Measurements from ENCODE around the gene LSS.
A peak's percentile ranks its signal among the peaks of the same experiment; 100 is the strongest.

The LSS gene

GRCh38 chr21:46228345-46229051 lies at the start of gene LSS:
Gene LSS, minus strand, starts transcription at chr21:46228774. Its CDS starts 29 bp downstream, at chr21:46228745.
- DNase-seq = peak; percentile 90

DNA sequence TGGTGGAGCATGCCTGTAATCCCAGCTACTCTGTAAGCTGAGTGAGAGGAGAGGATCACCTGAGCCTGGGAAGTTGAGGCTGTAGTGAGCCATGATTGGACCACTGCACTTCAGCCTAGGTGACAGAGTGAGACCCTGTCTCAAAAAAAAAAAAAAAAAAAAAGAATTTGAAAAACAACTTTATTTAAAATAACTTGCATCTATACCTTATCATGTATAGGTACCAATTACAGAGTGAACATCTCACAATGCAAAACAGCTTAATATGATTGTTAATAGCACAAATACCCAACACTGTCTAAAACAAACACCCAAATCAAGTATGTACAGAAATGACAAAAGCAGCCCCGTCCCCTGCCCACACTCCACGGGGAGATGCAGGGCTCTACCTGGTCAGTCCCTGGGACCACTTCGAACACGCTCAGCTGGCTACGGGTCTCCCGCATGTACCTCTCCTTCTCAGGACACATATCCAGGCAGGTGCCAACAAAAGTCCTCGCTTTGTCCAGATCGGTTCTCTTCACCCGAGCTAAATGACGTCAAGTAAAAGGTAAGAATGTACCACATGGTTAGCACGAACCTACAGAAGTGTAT lies 46.3 kb upstream of the LSS start:
- no peak for DNase-seq

DNA sequence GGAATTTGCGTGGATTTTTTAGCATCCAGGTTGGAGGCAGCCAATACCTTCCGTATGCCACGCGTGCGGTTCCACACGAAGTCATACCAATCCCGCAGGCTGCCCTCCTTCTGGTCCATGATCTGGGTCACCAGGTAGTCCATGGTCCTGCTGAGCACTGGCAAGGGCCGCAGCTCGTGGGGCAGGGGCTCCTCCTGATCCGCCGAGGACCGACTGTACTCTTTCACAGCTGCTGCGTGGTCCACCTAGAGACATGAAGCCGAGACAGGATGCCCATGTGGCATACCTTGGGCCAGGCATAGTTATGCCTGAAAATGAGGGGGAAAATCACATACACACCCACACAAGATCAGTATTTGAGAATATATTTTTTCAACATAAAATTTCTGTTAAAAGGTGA lies 44.8 kb upstream of the LSS start:
- no peak for DNase-seq

- DNase-seq = no peak
Observed at GRCh38 chr21:46269466-46269865, 40.9 kb upstream of the LSS start.

GRCh38 chr21:46268371-46268770 lies 39.8 kb upstream of the LSS start:
- peak; percentile 2 for DNase-seq

DNA sequence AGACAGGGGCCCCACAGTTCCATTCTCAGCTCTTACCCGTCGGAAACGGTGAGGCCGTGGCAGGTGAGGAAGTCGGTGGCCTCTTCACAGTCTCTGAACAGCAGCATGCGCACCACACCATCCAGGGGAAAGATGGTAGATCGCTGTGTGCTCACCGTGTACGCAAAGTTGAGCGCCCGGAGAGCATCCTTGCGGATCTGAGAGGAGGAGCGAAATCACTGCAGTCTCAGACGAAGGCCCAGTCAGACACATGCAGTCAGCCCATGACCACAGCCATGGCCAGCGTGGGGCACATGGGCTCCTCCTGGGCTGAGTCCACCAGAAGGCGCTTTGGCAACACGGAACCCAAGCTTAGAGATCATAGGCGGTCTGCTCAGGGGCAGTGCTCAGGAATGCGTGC lies 38.4 kb upstream of the LSS start:
- DNase-seq = no peak

DNA sequence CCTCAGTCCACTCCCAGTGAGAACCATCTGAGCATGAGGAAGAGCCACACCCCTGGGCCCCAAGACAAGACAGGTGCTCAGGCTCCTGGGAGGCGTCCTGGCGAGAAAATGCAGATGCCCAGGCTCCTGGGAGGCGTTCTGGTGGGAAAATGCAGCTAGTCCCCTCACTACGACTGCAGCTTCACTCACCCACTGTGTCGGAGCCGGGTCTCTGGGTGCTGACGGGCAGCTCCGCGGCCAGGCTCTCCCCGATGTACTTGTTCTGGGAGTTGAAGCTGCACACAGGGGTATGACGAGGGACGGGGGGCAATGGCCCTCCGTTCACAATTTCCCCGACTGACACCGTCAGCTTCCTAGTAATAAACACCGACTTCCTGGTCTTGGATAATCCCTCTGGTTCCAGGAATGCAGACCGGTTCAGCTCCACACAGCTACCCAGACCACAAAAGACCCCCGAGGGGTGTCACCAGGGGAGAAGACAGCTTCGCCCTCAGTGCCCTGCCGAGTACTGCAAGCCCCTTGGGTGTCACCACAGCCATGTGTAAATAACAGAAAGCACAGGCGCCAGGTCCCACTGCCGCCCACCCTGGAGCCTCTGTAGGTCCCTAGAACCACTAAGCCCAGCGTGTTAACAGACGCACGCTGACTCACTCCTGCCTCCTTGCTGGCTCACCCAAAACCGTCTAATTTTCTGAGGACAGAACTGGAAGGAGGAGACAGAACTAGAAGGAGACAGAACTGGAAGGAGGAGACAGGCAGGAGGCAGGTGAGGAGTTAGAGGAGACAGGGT lies 37.4 kb upstream of the LSS start:
- DNase-seq = no peak

DNA sequence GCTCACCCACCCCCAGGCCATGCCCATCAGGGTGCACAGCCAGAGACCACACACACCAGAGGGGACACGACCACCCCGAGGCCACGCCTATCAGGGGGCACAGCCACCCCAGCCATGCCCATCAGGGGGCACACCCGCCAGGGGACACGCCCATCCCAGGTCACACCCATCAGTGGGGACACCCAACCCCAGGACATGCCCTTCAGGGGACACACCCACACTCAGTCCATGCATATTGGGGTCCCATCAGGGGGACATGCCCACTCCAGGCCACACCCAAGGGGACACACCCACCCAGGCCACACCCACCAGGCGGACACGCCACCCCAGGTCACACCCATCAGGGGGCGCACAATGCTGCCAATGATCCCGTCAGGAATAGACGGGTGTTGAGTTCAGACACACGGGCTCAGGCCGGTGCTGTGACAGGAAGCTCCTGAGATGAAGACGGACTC lies 36.1 kb upstream of the LSS start:
- no peak for DNase-seq

GRCh38 chr21:46264046-46264689 lies 35.6 kb upstream of the LSS start:
- DNase-seq = no peak

- DNase-seq = no peak
Observed at GRCh38 chr21:46256501-46256994, 28.0 kb upstream of the LSS start.

DNA sequence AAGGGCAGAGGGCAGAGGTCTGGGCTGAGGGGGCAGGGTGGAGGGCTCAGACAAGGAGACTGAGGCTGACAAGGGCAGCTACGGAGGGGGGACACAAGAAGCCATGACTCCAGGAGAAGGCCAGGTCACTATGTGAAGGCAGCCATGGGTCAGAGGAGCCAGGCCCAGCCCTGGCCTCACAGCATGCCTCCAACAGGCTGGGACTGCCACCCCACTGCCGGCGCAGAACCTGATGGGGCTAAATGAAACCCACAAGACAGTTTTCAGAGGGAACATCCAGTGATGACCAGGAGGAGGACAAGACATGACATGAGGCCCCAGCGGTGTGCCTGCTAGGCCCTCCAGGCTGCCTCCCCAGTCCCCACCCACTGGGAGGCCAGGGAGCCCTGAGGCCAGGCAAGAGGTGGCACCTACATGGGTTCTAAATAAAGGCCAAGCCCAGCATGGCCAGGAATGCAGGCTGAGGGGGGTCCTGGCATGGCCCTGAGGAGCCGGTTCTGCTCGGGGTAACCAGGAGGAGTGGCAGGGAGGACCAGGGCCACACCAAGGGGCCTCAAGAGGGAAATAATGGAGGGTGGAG lies 27.3 kb upstream of the LSS start:
- DNase-seq = no peak

DNA sequence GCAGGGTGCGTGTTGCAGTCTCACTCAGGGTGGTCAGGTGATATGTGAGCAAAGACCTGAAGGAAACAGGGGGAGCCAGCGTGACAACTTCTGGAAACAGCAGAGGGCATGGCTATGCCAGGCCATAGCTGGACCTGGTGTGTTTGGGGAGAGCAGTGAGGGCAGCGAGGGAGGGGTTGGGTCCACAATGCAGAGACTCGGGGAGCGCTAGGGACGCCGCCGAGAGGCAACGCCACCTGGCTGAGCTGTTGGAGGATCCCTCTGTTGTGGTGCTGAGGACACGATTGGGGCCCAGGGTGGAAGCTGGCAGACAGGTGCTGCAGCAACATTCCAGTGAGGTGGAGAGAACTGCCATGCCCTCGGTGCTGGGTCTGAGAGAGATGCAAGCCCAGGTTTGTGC lies 26.6 kb upstream of the LSS start:
- no peak for DNase-seq

GRCh38 chr21:46254208-46254975 lies 25.8 kb upstream of the LSS start:
- DNase-seq = no peak

DNA sequence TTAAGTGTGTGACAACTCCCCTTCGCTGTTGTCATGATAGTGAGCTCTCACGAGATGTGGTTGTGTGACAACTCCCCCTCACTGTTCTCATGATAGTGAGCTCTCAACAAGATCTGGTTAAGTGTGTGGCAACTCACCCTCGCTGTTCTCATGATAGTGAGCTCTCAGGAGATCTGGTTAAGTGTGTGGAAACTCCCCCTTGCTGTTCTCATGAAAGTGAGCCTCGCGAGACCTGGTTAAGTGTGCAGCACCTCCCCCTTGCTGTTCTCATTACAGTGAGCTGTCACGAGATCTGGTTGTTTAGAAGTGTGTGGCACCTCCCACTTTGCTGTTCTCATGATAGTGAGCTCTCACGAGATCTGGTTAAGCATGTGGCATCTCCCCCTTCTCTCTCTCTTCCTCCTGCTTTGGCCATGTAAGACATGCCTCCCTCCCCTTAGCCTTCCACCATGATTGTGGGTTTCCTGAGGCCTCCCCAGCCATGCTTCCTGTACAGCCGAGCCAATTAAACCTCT lies 25.1 kb upstream of the LSS start:
- no peak for DNase-seq

- DNase-seq = no peak
Observed at GRCh38 chr21:46252840-46253239, 24.3 kb upstream of the LSS start.

- DNase-seq = no peak
Observed at GRCh38 chr21:46250146-46250725, 21.7 kb upstream of the LSS start.

- DNase-seq = no peak
Observed at GRCh38 chr21:46248827-46249226, 20.3 kb upstream of the LSS start.

DNA sequence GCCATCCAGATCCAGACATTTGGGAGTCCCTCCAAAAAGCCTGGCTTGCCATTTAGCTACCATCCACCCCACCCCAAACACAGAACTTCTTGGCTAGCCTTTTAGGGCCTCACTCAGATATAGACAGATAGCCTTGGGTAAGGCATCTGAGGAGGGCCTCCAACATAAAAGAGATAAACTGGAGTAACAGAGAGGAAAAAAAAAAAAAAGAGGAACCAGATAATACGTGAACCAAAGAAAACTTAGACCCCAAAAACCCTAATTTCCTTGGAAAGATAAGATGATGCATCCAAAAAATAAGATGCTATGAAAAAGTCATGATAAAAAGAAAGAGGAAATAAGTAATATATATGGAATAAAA lies 19.8 kb upstream of the LSS start:
- no peak for DNase-seq

DNA sequence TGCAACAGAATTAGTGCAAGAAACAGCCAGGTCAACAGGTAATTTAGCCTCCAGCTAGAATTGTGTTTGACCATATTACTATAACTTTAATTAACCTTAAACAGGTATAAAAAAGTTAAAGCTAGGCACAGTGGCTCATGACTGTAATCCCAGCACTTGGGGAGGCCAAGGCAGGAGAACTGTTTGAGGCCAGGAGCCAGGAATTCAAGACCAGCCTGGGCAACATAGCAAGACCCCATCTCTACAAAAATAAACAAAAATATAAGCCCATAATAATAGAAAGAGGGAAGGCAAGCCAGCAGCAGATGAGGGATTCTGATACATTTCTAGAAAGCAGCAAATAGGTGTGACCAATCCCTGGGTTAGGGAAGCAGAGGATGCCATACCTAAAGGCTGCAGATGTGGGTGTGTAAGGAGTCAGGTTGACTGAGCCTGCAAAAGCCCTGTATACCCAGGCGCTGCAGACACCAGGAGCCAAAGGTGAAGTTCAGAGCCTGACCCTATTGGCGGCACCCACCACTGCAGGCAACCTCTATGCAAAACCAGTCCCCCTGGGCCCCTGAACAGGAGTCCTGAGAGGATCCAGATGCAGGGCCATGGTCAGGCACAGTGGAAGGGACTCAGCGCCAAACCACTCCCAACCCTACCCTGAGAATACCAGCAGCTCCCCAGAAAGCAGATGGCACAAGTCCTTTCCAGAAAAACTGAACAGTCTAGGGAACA lies 19.3 kb upstream of the LSS start:
- no peak for DNase-seq

DNA sequence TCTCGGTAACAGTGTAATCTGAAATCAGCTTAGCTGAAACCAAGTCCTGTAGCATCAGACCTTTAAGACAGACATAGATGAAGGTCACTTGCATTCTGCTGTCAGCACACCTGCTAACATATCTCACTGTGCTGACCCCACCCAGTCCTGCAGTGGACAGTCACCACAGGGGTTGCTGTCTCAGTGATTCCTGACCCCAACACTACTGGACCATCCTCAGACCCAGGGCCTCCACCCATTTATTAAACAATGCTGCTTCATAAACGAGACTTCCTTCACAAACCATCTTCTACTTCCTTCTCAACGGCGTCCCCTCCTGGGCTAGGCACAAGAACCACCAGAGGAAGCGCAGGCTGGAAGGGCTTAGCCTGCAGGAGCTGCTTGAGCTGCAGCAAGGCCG lies 17.8 kb upstream of the LSS start:
- no peak for DNase-seq

All from NCI-H1694 treated with DMSO at 0.1 percent for 48 hours (cell line).